H54 (cell line): Measurements from ENCODE around the gene KRT32.

Experiments
- DNase-seq: peaks from one replicate; pipeline ENCODE4 v3.0.0; 2011; ENCODE audit warnings: low spot score, mixed read lengths; ENCODE audit not compliant: insufficient read length
- FAIRE-seq: peaks from 3 replicates; lab custom pipeline; 2011; peaks lifted over from hg19 to GRCh38; lab: Jason Lieb, UNC
- POLR2A ChIP-seq: IDR thresholded peaks from 2 replicates; pipeline ENCODE4 v1.6.1; 2011; ENCODE audit warnings: low read depth, mild to moderate bottlenecking, low read length

KRT32 gene

DNA sequence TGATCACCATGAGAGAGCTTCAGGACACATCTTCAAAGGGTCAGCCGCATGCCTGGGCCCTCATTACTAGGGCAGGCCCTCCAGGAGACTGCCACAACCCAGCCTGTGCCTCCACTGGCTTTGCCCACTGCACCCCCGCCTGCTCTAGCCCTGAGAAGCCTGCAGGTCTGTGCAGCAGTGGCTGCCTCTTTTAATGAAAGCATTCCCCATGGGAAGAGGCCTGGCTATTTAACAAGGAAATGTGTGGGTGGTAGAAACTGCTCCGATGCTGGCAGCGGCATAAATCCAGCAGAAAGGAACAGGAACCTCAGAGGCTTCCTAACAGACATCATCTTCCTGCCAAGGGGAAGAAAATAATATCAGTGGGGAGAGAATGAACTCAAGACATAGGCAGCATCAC lies 375 bp upstream of the KRT32 start:
- TF ChIP-seq POLR2A, result no peak
- no peak for DNase-seq
- no peak for FAIRE-seq

GRCh38 chr17:41464682-41465081 lies 2.5 kb downstream of the KRT32 start:
- peak; percentile 60 for FAIRE-seq
- peak; percentile 91 for DNase-seq
- no peak for TF ChIP-seq POLR2A

DNA sequence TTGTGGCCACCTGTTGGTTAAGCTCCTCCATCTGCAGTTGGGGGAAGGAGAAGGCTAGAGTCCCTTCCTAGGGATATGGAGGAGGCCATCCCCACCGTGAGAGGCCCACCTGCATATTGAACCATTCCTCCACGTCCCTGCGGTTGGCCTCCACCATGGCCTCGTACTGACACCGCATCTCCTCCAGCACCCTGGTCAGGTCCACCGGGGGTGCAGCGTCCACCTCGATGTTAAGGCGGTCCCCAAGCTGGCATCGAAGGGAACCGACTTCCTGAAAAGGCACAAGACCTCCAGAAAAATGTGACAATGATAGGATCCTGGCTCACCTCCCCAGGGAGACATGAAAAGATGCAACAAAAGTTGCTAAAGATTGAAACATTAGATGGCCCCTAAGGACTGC lies 3.0 kb downstream of the KRT32 start:
- FAIRE-seq (no peak), DNase-seq (no peak)
- TF ChIP-seq POLR2A, result no peak

GRCh38 chr17:41463746-41464145 lies 3.4 kb downstream of the KRT32 start:
- TF ChIP-seq POLR2A, result no peak
- DNase-seq (no peak), FAIRE-seq (no peak)

DNA sequence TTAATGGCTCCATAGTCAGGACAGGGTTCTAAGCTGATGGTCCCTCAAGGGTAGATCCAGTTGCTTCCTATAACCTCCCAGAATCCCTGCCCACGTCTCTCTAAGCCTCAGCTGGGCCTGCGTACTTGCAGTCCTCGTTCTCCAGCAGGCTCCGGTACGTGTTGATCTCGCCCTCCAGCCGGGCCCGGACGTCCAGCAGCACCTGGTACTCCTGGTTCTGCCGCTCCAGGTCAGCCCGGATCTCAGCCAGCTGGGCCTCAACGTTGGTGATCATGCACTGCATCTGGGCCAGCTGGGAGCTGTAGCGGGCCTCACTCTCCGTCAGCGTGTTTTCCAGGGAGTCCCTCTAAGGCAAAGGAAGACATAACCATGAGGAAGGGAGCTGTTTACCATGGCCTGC lies 4.5 kb downstream of the KRT32 start:
- FAIRE-seq, result no peak
- TF ChIP-seq POLR2A, result no peak
- no peak for DNase-seq

DNA sequence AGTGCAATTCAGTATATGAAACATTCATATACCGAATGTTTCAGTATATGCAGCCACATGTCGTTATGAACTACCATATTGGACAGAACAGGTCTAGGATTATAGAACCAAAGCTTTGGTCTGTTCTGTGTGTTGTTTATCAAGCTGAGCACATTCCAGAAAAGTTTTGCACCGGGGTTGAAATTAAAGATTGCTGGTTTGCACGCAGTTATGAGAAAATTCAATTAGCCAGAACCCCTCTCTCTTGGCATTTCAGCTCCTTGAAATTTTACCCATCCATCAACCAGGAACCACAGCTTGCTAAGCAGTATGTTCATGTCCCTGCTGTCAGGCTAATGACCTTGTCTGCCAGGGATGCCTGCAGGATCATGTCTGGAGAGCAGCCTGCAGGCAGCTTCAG lies 9.5 kb downstream of the KRT32 start:
- TF ChIP-seq POLR2A, result no peak

DNA sequence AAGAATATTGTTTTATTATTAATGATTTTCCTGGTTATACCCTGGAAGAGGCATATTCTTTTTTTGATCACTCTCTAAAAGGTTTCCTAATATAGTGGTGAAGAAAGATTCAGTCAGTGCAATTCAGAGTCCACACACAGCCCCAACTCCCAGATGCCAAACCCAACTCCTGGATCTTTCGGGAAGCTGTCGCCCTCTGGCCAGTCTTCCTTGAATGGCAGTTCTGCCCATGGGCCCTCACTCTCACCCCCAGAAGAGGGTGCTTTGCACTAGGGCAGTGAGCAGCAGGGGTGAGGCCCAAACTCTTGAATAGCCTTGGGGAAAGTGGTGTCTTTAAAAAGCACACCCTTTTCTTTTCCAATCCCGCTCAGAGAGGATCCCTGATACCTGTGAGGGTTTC lies 11.0 kb downstream of the KRT32 start:
- no peak for FAIRE-seq
- TF ChIP-seq POLR2A, result no peak
- no peak for DNase-seq

More for the DNA sequence above, 9.5 kb downstream of the KRT32 start:
- no peak for DNase-seq
- no peak for FAIRE-seq

- DNase-seq (no peak), FAIRE-seq (no peak)
- TF ChIP-seq POLR2A, result no peak
Measured at GRCh38 chr17:41455236-41455635, 11.9 kb downstream of the KRT32 start.

DNA sequence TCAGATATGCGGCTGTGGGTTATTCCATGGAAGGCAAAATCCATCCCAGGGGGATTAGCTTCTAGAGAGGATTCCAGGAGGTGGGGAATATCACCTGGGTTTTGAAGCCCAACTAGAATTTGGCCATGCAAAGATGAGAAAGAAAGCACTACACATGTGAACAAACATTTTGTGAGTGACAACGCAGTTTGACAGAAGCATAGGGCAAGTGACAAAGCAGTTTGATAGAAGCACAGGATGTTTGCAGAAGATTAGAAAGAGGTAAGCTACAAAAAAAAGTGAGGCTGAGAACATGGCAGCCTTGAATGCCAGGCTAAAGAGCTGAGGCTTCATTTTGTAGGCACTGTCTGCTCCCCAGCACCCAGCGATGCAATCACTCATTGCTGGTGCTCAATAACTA lies 14.1 kb downstream of the KRT32 start:
- FAIRE-seq (no peak), DNase-seq (no peak)
- TF ChIP-seq POLR2A, result no peak

- no peak for FAIRE-seq
- DNase-seq, result no peak
- no peak for TF ChIP-seq POLR2A
Measured at GRCh38 chr17:41452281-41452680, 14.9 kb downstream of the KRT32 start.

GRCh38 chr17:41451154-41451728 lies 15.9 kb downstream of the KRT32 start:
- no peak for DNase-seq
- FAIRE-seq, result no peak
- no peak for TF ChIP-seq POLR2A

- DNase-seq, result no peak
- no peak for TF ChIP-seq POLR2A
- no peak for FAIRE-seq
Measured at GRCh38 chr17:41449008-41449407, 18.2 kb downstream of the KRT32 start.

- TF ChIP-seq POLR2A, result no peak
- FAIRE-seq (no peak), DNase-seq (no peak)
Measured at GRCh38 chr17:41448506-41448905, 18.7 kb downstream of the KRT32 start.

- DNase-seq (no peak), FAIRE-seq (no peak)
- TF ChIP-seq POLR2A, result no peak
Measured at GRCh38 chr17:41446806-41447205, 20.4 kb downstream of the KRT32 start.

- FAIRE-seq, result no peak
- TF ChIP-seq POLR2A, result no peak
- no peak for DNase-seq
Measured at GRCh38 chr17:41444640-41445039, 22.5 kb downstream of the KRT32 start.
